ENCODE results near the gene TRAF1. TPM values are rescaled to one million over a fixed set of nuclear protein-coding genes. Genes with fewer than 3 reads are reported as not detected.

The TRAF1 gene
- total and polyA plus RNA-seq, 4 experiments from 2014 or later, result 7.8 to 181 (median 94.3) TPM

DNA sequence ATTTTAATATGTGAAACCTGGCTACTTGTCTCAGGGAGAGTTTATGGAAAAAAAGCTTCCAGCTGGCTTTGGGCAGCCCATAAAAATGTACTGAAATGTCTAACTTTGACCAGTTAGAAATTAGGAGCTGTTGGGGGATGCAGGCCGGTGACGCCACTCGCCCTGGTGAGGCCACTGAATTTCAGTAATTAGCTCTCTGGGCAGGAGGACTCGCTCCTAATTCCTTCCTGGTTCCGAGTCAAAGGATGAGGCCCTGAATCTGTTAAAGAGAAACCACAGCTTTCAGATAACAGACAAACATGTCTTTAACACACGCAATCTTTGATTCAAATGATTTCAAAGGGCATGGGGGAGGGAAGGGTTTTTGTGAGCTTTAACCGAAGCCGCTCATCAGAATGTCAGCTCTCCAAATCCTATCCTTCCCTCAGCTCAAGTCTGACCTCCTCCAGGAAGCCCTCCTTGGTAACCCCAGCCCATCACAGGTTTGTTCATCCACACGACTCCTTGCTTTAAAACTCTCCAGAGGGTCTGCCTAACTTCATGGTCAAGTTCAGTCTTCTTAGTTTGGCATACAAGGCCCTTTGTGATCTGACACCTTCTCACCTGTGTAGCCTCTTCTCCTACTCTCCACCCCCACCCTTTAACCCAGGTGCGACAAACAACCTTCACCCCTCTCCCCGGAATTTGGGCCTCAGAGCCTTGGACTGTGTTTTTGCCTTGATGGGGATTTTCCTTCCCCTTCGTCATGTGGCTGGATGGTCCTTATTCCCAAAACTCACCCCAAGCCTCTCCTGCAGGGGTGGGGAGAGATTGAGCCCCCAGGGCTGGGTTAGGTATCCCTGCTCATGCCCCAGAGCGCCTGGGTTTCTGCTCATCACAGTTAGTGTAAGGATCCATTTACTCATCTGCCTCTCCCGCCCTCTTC, 36.0 kb downstream of the TRAF1 start:
- H3K36me3 Mint-ChIP-seq, result peaks cover 0 to 8% of the 10 kb centered on the region in 2 donors
- no peaks in the 10 kb centered on the region for H3K9me3 ChIP-seq (ENCODE audit: control insufficient read depth in 1 of 2, low read length in 2 of 2)
- DNase-seq, result peak; percentile 71 to 79 (median 76)
- ChIA-PET CTCF (ENCODE audit: partially characterized antibody) (interaction anchor here (0.9 to 4.8 kb wide), 20 partner anchors 11 to 181 kb away, joined by 3 to 58 read pairs (median 6); partner anchors contain the start of genes PHF19 and TRAF1), POLR2A (ENCODE audit: partially characterized antibody) (interaction anchor here (0.8 to 74.5 kb wide), 13 partner anchors 2 to 311 kb away, joined by 3 to 5577 read pairs (median 6); partner anchors contain the start of genes FBXW2, PHF19, PSMD5 and RAB14)
- H3K4me3 Mint-ChIP-seq, result peak overlapping the region; percentile 9 to 82 (median 71)
- H3K4me1 ChIP-seq (ENCODE audit: insufficient read depth, low read length), result peaks cover 77% of the 10 kb centered on the region
- peak overlapping the region in 1 of 2 donors; percentile 41 for H3K4me3 ChIP-seq (ENCODE audit: low read length in 2 of 2)
- no peaks in the 10 kb centered on the region for H3K27me3 ChIP-seq (ENCODE audit: insufficient read depth, low read length)
- H3K9me3 Mint-ChIP-seq, result no peaks in the 10 kb centered on the region
- no peaks in the 10 kb centered on the region for H3K36me3 ChIP-seq (ENCODE audit: insufficient read depth, low read length)
- intact Hi-C loops (cut with micrococcal nuclease), result loop anchor here (1.0 to 10.0 kb wide), 6 partner anchors 11 to 314 kb away; partner anchors contain the start of genes PSMD5, RAB14 and TRAF1
- peaks cover 45 to 88% (median 62%) of the 10 kb centered on the region in 4 donors for H3K4me1 Mint-ChIP-seq
- H3K27ac Mint-ChIP-seq, result peak overlapping the region; percentile 86 to 100 (median 98)
- peak overlapping the region; percentile 76 for H3K27ac ChIP-seq (ENCODE audit: low read depth, low read length)
- H3K27me3 Mint-ChIP-seq, result no peaks in the 10 kb centered on the region

DNA sequence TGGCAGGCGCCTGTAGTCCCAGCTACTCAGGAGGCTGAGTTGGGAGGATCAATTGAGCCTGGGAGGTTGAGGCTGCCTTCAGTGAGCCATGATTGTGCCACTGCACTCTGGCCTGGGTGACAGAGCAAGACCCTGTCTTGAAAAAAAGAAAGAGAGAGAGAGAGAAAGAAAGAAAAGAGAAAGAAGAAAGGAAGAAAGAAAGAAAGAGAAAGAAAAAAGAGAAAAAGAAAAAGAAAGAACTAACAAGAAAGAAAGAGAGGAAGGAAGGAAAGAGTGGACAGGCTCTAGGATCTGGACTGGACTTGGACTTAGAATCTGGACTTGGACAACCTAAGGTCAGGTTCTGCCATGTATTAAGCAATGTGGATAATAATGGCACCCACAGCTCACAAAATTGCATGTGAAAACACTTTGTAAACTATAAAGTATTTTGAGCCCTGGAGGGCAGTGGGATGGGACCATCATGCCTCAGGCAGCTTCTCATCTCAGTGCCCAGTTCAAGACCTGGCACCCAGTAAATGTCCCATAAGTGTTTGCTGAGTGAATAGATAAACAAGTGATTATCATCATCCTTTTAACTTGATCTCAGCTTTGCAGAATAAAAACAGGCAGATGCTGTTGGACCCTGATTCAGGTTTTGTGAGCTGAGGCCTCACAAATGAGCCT, 36.9 kb downstream of the TRAF1 start:
- Histone ChIP-seq H3K36me3 (ENCODE audit: insufficient read depth, low read length) (no peaks in the 10 kb centered on the region), H3K4me3 (ENCODE audit: low read length in 2 of 2) (peak overlapping the region in 1 of 2 donors; percentile 25), H3K9me3 (ENCODE audit: control insufficient read depth in 1 of 2, low read length in 2 of 2) (no peaks in the 10 kb centered on the region), H3K27me3 (ENCODE audit: insufficient read depth, low read length) (no peaks in the 10 kb centered on the region), H3K27ac (ENCODE audit: low read depth, low read length) (peak overlapping the region; percentile 76), H3K4me1 (ENCODE audit: insufficient read depth, low read length) (peaks cover 68% of the 10 kb centered on the region)
- no peak for DNase-seq
- Mint-ChIP-seq H3K36me3 (peaks cover 0 to 8% of the 10 kb centered on the region in 2 donors), H3K27ac (peak overlapping the region; percentile 86 to 100 (median 98)), H3K27me3 (no peaks in the 10 kb centered on the region), H3K4me3 (peak overlapping the region; percentile 9 to 82 (median 71)), H3K9me3 (no peaks in the 10 kb centered on the region), H3K4me1 (peaks cover 45 to 80% (median 62%) of the 10 kb centered on the region in 4 donors)
- CTCF ChIA-PET (ENCODE audit: partially characterized antibody), result interaction anchor here (0.9 to 4.8 kb wide), 18 partner anchors 11 to 182 kb away, joined by 3 to 58 read pairs (median 6); partner anchors contain the start of genes PHF19 and TRAF1
- intact Hi-C loops (cut with micrococcal nuclease), result loop anchor here (1.0 to 10.0 kb wide), 6 partner anchors 10 to 315 kb away; partner anchors contain the start of genes PSMD5, RAB14 and TRAF1
- POLR2A ChIA-PET (ENCODE audit: partially characterized antibody), result interaction anchor here (0.8 to 74.5 kb wide), 12 partner anchors 3 to 232 kb away, joined by 3 to 5577 read pairs (median 6); partner anchors contain the start of genes FBXW2, PHF19, PSMD5 and TRAF1

DNA sequence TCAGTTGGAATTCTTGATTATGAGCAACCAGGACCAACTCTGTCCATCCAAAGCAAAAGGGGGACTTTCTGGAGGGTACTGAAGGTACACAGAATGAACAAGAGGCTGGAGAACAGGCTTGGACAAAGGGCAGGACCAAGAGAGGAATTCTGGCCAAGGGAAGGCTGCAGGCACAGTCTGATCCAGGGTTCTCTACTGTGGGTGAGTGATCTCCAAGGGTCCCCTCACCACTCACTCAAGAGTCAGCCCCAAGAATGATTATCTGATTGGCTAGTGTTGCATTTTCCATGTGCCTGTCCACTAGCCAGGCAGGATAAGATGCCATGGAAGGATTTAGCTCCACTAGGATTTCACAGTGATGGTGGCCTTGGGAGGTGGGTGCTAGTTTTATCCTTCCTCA, 38.0 kb downstream of the TRAF1 start:
- H3K4me1 ChIP-seq (ENCODE audit: insufficient read depth, low read length), result peaks cover 67% of the 10 kb centered on the region
- peaks cover 0 to 8% of the 10 kb centered on the region in 2 donors for H3K36me3 Mint-ChIP-seq

DNA sequence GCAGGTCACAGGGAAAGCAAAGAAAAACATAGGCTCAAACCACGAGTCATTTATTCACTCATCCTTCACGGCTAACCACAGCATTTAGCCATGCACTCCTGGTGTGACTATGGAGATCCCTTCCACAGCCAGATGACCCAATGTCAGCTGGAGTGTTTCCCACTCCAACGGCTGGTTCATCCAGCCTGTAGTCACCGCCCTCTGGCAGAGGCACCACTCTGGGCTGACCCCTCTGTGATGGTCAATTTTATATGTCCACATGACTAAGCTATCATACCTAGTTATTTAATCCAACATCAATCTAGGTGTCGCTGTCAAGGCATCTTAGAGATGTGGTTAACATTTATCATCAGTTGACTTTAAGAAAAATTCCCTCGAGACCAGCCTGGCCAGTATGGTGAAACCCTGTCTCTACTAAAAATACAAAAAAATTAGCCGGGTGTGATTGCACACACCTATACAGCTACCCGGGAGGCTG, 40.1 kb downstream of the TRAF1 start:
- ChIA-PET POLR2A (ENCODE audit: partially characterized antibody) (interaction anchor here (0.7 to 74.5 kb wide), 4 partner anchors 6 to 43 kb away, joined by 3 to 5577 read pairs (median 2790); partner anchors contain the start of genes PHF19 and TRAF1), CTCF (ENCODE audit: partially characterized antibody) (interaction anchor here (1.1 to 4.5 kb wide), 4 partner anchors 9 to 50 kb away, joined by 4 to 22 read pairs (median 8); partner anchors contain the start of gene PHF19)
- no peak for DNase-seq
- intact Hi-C loops (cut with micrococcal nuclease), result no loop called here
- Mint-ChIP-seq H3K27ac (peak overlapping the region in 6 of 7 donors; percentile 1 to 89 (median 46)), H3K36me3 (peaks cover 0 to 5% of the 10 kb centered on the region in 2 donors), H3K4me3 (peak overlapping the region in 1 of 8 donors; percentile 15), H3K9me3 (no peaks in the 10 kb centered on the region), H3K4me1 (peaks cover 37 to 77% (median 58%) of the 10 kb centered on the region in 4 donors), H3K27me3 (no peaks in the 10 kb centered on the region)
- Histone ChIP-seq H3K4me3 (ENCODE audit: low read length in 2 of 2) (no peak overlapping the region), H3K9me3 (ENCODE audit: control insufficient read depth in 1 of 2, low read length in 2 of 2) (no peaks in the 10 kb centered on the region), H3K27me3 (ENCODE audit: insufficient read depth, low read length) (no peaks in the 10 kb centered on the region), H3K4me1 (ENCODE audit: insufficient read depth, low read length) (peaks cover 67% of the 10 kb centered on the region), H3K27ac (ENCODE audit: low read depth, low read length) (no peak overlapping the region), H3K36me3 (ENCODE audit: insufficient read depth, low read length) (no peaks in the 10 kb centered on the region)

More for the DNA sequence above, 38.0 kb downstream of the TRAF1 start:
- no peak for DNase-seq
- H3K4me3 Mint-ChIP-seq, result peak overlapping the region in 2 of 8 donors; percentile 17 to 20
- H3K27me3 Mint-ChIP-seq, result no peaks in the 10 kb centered on the region
- no peaks in the 10 kb centered on the region for H3K9me3 Mint-ChIP-seq
- Histone ChIP-seq H3K4me3 (ENCODE audit: low read length in 2 of 2) (no peak overlapping the region), H3K9me3 (ENCODE audit: control insufficient read depth in 1 of 2, low read length in 2 of 2) (no peaks in the 10 kb centered on the region), H3K27ac (ENCODE audit: low read depth, low read length) (peak overlapping the region; percentile 76), H3K36me3 (ENCODE audit: insufficient read depth, low read length) (no peaks in the 10 kb centered on the region), H3K27me3 (ENCODE audit: insufficient read depth, low read length) (no peaks in the 10 kb centered on the region)
- intact Hi-C loops (cut with micrococcal nuclease), result no loop called here
- ChIA-PET CTCF (ENCODE audit: partially characterized antibody) (interaction anchor here (0.7 to 4.7 kb wide), 6 partner anchors 9 to 48 kb away, joined by 3 to 58 read pairs (median 14); partner anchors contain the start of gene PHF19), POLR2A (ENCODE audit: partially characterized antibody) (interaction anchor here (5.9 to 74.5 kb wide), 3 partner anchors 4 to 41 kb away, joined by 36 to 5577 read pairs (median 5577); partner anchors contain the start of genes PHF19 and TRAF1)
- H3K4me1 Mint-ChIP-seq, result peaks cover 49 to 80% (median 62%) of the 10 kb centered on the region in 4 donors
- peak overlapping the region; percentile 79 to 99 (median 93) for H3K27ac Mint-ChIP-seq

DNA sequence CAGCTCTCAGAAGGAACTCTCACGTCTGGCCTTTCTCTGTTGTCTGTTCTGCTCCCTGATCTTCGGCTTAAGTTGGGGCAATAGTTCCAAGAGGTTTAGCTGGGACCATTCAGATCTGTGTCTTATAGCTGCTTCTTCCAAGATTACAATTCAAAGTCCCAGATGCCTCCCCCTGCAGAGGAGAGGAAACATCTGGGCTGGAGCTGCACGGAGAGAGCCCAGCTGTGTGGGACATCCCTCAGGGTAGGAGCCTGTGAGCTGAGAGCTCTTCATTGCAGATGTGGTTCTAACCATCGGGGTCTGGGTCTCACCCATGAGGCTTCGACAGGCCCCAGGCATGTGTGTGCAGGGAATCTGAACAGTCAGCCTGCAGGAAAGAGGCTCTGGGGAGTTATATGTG, 40.6 kb downstream of the TRAF1 start:
- Histone ChIP-seq H3K27ac (ENCODE audit: low read depth, low read length) (no peak overlapping the region), H3K36me3 (ENCODE audit: insufficient read depth, low read length) (no peaks in the 10 kb centered on the region), H3K9me3 (ENCODE audit: control insufficient read depth in 1 of 2, low read length in 2 of 2) (no peaks in the 10 kb centered on the region), H3K4me3 (ENCODE audit: low read length in 2 of 2) (no peak overlapping the region), H3K4me1 (ENCODE audit: insufficient read depth, low read length) (peaks cover 67% of the 10 kb centered on the region), H3K27me3 (ENCODE audit: insufficient read depth, low read length) (no peaks in the 10 kb centered on the region)
- H3K9me3 Mint-ChIP-seq, result no peaks in the 10 kb centered on the region
- ChIA-PET POLR2A (ENCODE audit: partially characterized antibody) (interaction anchor here (0.7 to 74.5 kb wide), 4 partner anchors 7 to 42 kb away, joined by 3 to 5577 read pairs (median 2790); partner anchors contain the start of genes PHF19 and TRAF1), CTCF (ENCODE audit: partially characterized antibody) (interaction anchor here (1.1 to 4.5 kb wide), 4 partner anchors 9 to 50 kb away, joined by 4 to 22 read pairs (median 8); partner anchors contain the start of gene PHF19)
- H3K36me3 Mint-ChIP-seq, result peaks cover 0 to 5% of the 10 kb centered on the region in 2 donors
- peaks cover 35 to 77% (median 56%) of the 10 kb centered on the region in 4 donors for H3K4me1 Mint-ChIP-seq
- H3K4me3 Mint-ChIP-seq, result no peak overlapping the region
- intact Hi-C loops (cut with micrococcal nuclease), result no loop called here
- no peak for DNase-seq
- H3K27me3 Mint-ChIP-seq, result no peaks in the 10 kb centered on the region
- peak overlapping the region in 6 of 7 donors; percentile 43 to 89 (median 76) for H3K27ac Mint-ChIP-seq

DNA sequence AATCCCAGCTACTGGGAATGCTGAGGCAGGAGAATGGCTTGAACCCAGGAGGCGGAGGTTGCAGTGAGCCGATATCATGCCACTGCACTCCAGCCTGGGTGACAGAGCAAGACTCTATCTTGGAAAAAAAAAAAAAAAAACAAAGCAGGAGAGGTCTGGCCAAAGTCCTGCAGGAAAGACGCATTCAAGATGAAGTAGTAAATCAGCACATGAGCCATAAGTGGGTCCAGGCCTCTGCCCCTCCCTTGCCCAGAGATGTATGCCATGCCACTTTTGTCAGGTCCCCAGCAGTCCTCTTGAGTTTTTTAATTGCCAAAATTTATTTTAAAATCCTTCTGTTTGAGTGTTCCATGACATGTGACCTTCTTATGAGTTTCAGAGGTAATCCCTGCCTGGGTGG, 41.1 kb downstream of the TRAF1 start:
- peak overlapping the region in 5 of 7 donors; percentile 37 to 86 (median 42) for H3K27ac Mint-ChIP-seq
- no peak overlapping the region for H3K4me3 Mint-ChIP-seq
- H3K4me1 ChIP-seq (ENCODE audit: insufficient read depth, low read length), result peaks cover 67% of the 10 kb centered on the region

More for the DNA sequence above, 41.1 kb downstream of the TRAF1 start:
- CTCF ChIA-PET (ENCODE audit: partially characterized antibody), result interaction anchor here (1.5 to 4.5 kb wide), 5 partner anchors 10 to 51 kb away, joined by 6 to 22 read pairs (median 10); no protein-coding TSS in a partner anchor
- Mint-ChIP-seq H3K9me3 (no peaks in the 10 kb centered on the region), H3K27me3 (no peaks in the 10 kb centered on the region), H3K36me3 (peaks cover 0 to 4% of the 10 kb centered on the region in 2 donors), H3K4me1 (peaks cover 34 to 77% (median 55%) of the 10 kb centered on the region in 4 donors)
- Histone ChIP-seq H3K27ac (ENCODE audit: low read depth, low read length) (no peak overlapping the region), H3K36me3 (ENCODE audit: insufficient read depth, low read length) (no peaks in the 10 kb centered on the region), H3K9me3 (ENCODE audit: control insufficient read depth in 1 of 2, low read length in 2 of 2) (no peaks in the 10 kb centered on the region), H3K27me3 (ENCODE audit: insufficient read depth, low read length) (no peaks in the 10 kb centered on the region), H3K4me3 (ENCODE audit: low read length in 2 of 2) (no peak overlapping the region)
- intact Hi-C loops (cut with micrococcal nuclease), result no loop called here
- POLR2A ChIA-PET (ENCODE audit: partially characterized antibody), result interaction anchor here (0.7 to 74.5 kb wide), 4 partner anchors 7 to 41 kb away, joined by 3 to 5577 read pairs (median 2790); partner anchors contain the start of genes PHF19 and TRAF1
- DNase-seq, result no peak
